HL-60 (cell line): ENCODE data around the gene HMCES.

Experiments
- POLR2AphosphoS5 ChIP-seq: IDR thresholded peaks from 2 replicates; pipeline ENCODE4 v1.6.1; 2012; ENCODE audit warnings: low read depth
- TF ChIP-seq, protein P1 (sequence below): IDR thresholded peaks from one replicate; pipeline ENCODE4 v1.5.1; 2011; ENCODE audit warnings: low read length, control low read depth, inconsistent platforms; ENCODE audit not compliant: insufficient read depth
- TF ChIP-seq, protein P2 (sequence below): IDR thresholded peaks from 2 replicates; pipeline ENCODE4 v1.6.1; 2012; ENCODE audit warnings: low read depth; ENCODE audit not compliant: insufficient replicate concordance

DNA sequence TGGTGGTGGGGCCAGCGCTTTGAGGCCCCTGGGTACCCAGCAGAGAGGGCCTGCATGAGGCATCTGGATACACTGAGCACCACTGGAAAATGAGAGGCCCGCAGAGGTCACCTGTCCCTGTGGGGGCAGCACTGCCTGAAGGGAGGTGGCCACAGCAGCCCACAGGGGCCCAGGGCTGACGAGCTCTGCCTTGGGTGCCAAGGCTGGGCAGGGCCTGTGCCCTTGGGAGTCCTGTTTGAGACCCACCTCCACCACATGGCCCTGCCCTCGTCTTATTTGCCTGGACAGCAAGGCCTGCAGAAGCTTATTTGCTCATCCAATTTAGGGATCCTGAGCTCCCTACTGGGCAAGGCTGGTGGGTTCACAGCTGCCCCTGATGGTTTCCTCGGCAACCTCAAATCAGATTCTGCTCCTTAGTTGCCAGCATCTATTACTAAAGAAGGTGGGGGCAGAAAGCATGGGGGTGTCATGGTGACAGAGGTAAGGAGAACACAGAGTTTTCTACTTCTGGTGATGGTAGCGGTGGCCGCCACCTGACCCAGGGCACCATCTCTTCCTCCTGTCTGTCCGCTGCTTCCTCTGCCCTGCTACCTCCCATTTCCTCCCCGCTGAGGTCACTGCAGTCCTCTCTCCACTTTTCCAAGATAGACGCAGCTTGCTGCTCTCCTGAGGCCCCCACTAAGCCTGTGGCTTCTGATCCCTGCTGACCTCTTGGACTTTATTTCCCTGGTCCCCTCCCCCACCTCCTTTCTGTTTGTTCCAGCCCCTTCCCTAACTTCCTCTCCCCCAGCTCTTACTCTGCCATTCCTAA is 62.9 kb downstream of the HMCES start:
- TF ChIP-seq, protein P1, sequence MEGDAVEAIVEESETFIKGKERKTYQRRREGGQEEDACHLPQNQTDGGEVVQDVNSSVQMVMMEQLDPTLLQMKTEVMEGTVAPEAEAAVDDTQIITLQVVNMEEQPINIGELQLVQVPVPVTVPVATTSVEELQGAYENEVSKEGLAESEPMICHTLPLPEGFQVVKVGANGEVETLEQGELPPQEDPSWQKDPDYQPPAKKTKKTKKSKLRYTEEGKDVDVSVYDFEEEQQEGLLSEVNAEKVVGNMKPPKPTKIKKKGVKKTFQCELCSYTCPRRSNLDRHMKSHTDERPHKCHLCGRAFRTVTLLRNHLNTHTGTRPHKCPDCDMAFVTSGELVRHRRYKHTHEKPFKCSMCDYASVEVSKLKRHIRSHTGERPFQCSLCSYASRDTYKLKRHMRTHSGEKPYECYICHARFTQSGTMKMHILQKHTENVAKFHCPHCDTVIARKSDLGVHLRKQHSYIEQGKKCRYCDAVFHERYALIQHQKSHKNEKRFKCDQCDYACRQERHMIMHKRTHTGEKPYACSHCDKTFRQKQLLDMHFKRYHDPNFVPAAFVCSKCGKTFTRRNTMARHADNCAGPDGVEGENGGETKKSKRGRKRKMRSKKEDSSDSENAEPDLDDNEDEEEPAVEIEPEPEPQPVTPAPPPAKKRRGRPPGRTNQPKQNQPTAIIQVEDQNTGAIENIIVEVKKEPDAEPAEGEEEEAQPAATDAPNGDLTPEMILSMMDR, result no peak
- TF ChIP-seq, protein P2, sequence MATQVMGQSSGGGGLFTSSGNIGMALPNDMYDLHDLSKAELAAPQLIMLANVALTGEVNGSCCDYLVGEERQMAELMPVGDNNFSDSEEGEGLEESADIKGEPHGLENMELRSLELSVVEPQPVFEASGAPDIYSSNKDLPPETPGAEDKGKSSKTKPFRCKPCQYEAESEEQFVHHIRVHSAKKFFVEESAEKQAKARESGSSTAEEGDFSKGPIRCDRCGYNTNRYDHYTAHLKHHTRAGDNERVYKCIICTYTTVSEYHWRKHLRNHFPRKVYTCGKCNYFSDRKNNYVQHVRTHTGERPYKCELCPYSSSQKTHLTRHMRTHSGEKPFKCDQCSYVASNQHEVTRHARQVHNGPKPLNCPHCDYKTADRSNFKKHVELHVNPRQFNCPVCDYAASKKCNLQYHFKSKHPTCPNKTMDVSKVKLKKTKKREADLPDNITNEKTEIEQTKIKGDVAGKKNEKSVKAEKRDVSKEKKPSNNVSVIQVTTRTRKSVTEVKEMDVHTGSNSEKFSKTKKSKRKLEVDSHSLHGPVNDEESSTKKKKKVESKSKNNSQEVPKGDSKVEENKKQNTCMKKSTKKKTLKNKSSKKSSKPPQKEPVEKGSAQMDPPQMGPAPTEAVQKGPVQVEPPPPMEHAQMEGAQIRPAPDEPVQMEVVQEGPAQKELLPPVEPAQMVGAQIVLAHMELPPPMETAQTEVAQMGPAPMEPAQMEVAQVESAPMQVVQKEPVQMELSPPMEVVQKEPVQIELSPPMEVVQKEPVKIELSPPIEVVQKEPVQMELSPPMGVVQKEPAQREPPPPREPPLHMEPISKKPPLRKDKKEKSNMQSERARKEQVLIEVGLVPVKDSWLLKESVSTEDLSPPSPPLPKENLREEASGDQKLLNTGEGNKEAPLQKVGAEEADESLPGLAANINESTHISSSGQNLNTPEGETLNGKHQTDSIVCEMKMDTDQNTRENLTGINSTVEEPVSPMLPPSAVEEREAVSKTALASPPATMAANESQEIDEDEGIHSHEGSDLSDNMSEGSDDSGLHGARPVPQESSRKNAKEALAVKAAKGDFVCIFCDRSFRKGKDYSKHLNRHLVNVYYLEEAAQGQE, result no peak
- no peak for TF ChIP-seq POLR2AphosphoS5
